Fibroblast of skin of abdomen (primary cell): ENCODE measurements around the gene KCNQ1OT1.

Source experiments
- DNase-seq: peaks from one replicate; pipeline ENCODE4 v3.0.0-alpha.2; 2013

Gene KCNQ1OT1

GRCh38 chr11:2686360-2687222 lies 13.2 kb downstream of the KCNQ1OT1 start:
- DNase-seq, result no peak

- no peak for DNase-seq
Measured at GRCh38 chr11:2685566-2686359, 14.0 kb downstream of the KCNQ1OT1 start.

- DNase-seq, result no peak
Measured at GRCh38 chr11:2685051-2685450, 14.7 kb downstream of the KCNQ1OT1 start.

GRCh38 chr11:2684581-2684980 lies 15.2 kb downstream of the KCNQ1OT1 start:
- no peak for DNase-seq

GRCh38 chr11:2683806-2684205 lies 16.0 kb downstream of the KCNQ1OT1 start:
- DNase-seq, result no peak

- no peak for DNase-seq
Measured at GRCh38 chr11:2681408-2682145, 18.2 kb downstream of the KCNQ1OT1 start.

GRCh38 chr11:2679011-2679676 lies 20.6 kb downstream of the KCNQ1OT1 start:
- DNase-seq, result no peak

- DNase-seq, result no peak
Measured at GRCh38 chr11:2678396-2678795, 21.4 kb downstream of the KCNQ1OT1 start.

- no peak for DNase-seq
Measured at GRCh38 chr11:2677127-2677526, 22.7 kb downstream of the KCNQ1OT1 start.

- DNase-seq, result no peak
Measured at GRCh38 chr11:2675540-2675939, 24.3 kb downstream of the KCNQ1OT1 start.

- no peak for DNase-seq
Measured at GRCh38 chr11:2674658-2675131, 25.1 kb downstream of the KCNQ1OT1 start.

- DNase-seq, result no peak
Measured at GRCh38 chr11:2673871-2674471, 25.8 kb downstream of the KCNQ1OT1 start.

- DNase-seq, result no peak
Measured at GRCh38 chr11:2673250-2673610, 26.6 kb downstream of the KCNQ1OT1 start.

- DNase-seq, result no peak
Measured at GRCh38 chr11:2672553-2673249, 27.1 kb downstream of the KCNQ1OT1 start.

- DNase-seq, result no peak
Measured at GRCh38 chr11:2671748-2672147, 28.0 kb downstream of the KCNQ1OT1 start.

GRCh38 chr11:2670541-2671100 lies 29.2 kb downstream of the KCNQ1OT1 start:
- DNase-seq, result no peak

GRCh38 chr11:2669634-2670469 lies 29.9 kb downstream of the KCNQ1OT1 start:
- no peak for DNase-seq

- DNase-seq, result no peak
Measured at GRCh38 chr11:2668876-2669275, 30.9 kb downstream of the KCNQ1OT1 start.

- DNase-seq, result no peak
Measured at GRCh38 chr11:2667940-2668339, 31.9 kb downstream of the KCNQ1OT1 start.
